Heart right ventricle (tissue), 16 donors: ENCODE results near the gene EMP2. TPM values are rescaled to one million over a fixed set of nuclear protein-coding genes. Genes with fewer than 3 reads are reported as not detected.

Source experiments
- ATAC-seq, 8 donors: fragments of 200-7000 bp; cut with Tn5 transposase; one replicate each; pipeline ENCODE4 v1.9.1; 2020; ENCODE audit warnings: mild to moderate bottlenecking in 8 of 8, moderate library complexity in 8 of 8, moderate number of reproducible peaks in 1 of 8
- DNase-seq, 2 donors: peaks; one replicate each; pipeline ENCODE4 v3.0.0-alpha.2; 2020
- H3K27ac ChIP-seq, 10 donors: fragments of 200-600 bp; sonication (generic) in 2 of 10; one replicate each; pipeline versions ENCODE4 v1.5.0 to v1.8.0; 2020 to 2022; ENCODE audit warnings: mild to moderate bottlenecking in 3 of 10
- H3K27me3 ChIP-seq, 7 donors: fragments of 200-600 bp; one replicate each; pipeline ENCODE4 v1.8.0; 2021 to 2022; ENCODE audit warnings: mild to moderate bottlenecking in 2 of 7
- H3K36me3 ChIP-seq, 9 donors: fragments of 200-600 bp; sonication (generic) in 1 of 9; one replicate each; pipeline versions ENCODE4 v1.5.0 to v1.8.0; 2020 to 2022; ENCODE audit warnings: mild to moderate bottlenecking in 2 of 9
- H3K4me1 ChIP-seq, 9 donors: fragments of 200-600 bp; sonication (generic) in 1 of 9; one replicate each; pipeline versions ENCODE4 v1.5.0 to v1.8.0; 2020 to 2022; ENCODE audit warnings: mild to moderate bottlenecking in 4 of 9
- H3K4me3 ChIP-seq, 10 donors: fragments of 200-600 bp; sonication (generic) in 2 of 10; one replicate each; pipeline versions ENCODE4 v1.5.0 to v1.8.0; 2020 to 2022; ENCODE audit warnings: mild to moderate bottlenecking in 7 of 10, moderate library complexity in 2 of 10
- H3K9me3 ChIP-seq, 11 donors: fragments of 200-600 bp in 10 of 11; sonication (generic) in 2 of 11; one replicate each; pipeline versions ENCODE4 v1.5.0 to v1.8.0; 2013 to 2022; ENCODE audit warnings: mild to moderate bottlenecking in 2 of 11, control low read depth in 1 of 11, moderate library complexity in 1 of 11
- WGBS, 2 donors: extraction: QIAGEN DNeasy Blood & Tissue Kit; methylation state at CpG; one replicate each; pipeline ENCODE4 v1.1.7; 2013; ENCODE audit warnings: inconsistent platforms in 1 of 2; 5-methylcytosine and 5-hydroxymethylcytosine counted together
- intact Hi-C, 10 donors: fragments of 100-400 bp; cut with DNase I; formaldehyde crosslinking; loops; one replicate each; pipeline versions ENCODE4 v1.11.1 to v1.14.2; 2022
- polyA plus RNA-seq, 2 donors: library from polyadenylated mRNA; stranded (reverse); fragments of 200-250 nt; gene quantifications; one replicate each; pipeline ENCODE4 v1.2.3, GENCODE V29; 2013
- total RNA-seq, 10 donors: library from RNA; stranded (reverse); fragmentation: NEBNext Ultra II Directional in 3 of 10; extraction: Animal tissue kit (Norgen Biotek cat#: 25700) in 3 of 10; gene quantifications; one replicate each; pipeline versions ENCODE4 v1.2.1 to v1.2.4, GENCODE V29; 2021 to 2023
- TF ChIP-seq, protein P1 (sequence below), 9 donors: fragments of 200-600 bp; sonication (generic) in 2 of 9; IDR thresholded peaks; one replicate each; pipeline versions ENCODE4 v1.5.0 to v1.8.0; 2021 to 2022; ENCODE audit warnings: antibody characterized with exemption in 9 of 9, mild to moderate bottlenecking in 5 of 9, moderate library complexity in 1 of 9
- donor health status: Arrhythmogenic right ventricular cardiomyopathy.
- donor health status: ischemic (EF 13 %, LVEDD 7.1; RV severe dilation, severe dysfunction).
- donor health status: healthy with polysubstance abuse.
- donor health status: DM: no; HTN: yes; CAD: no.
- donor health status: DM: no; HTN: no; CAD: no.
- donor health status: ischemic (EF 25% LVEDD 6.9; RV normal size, moderate dysfunction).
- donor health status: ischemic (EF 25% LVEDD 5.7; RV mildly dilated, moderate dysfunction).
- donor health status: healthy.
- donor health status: DM: yes; HTN: yes; CAD: no.
- donor health status: Ischemic cardiomyopathy.
- donor health status: ischemic (EF 35%, LVEDD 5.7; RV mildly dilated, moderate dysfunction).
- donor health status: nonischemic (EF 11% LVEDD 7.7; RV severe dilation, severe dysfunction).
- donor health status: DM: yes; HTN: yes; CAD: no.
- donor health status: PGD.
- donor health status: ischemic (EF 29% LVEDD 5.4; RV normal size, mild dysfunction).
- donor health status: nonischemic (EF 23%, LVEDD 6.1; RV moderate dilation, normal function).

The EMP2 gene
- total and polyA plus RNA-seq, 12 donors = 36.1 to 108 (median 58.6) TPM

GRCh38 chr16:10572611-10573010, 7.8 kb downstream of the EMP2 start:
- H3K27me3 ChIP-seq = no peaks in the 10 kb centered on the region
- 51 to 65% methylated on average over 3 of the region's 3 CpGs for WGBS, 2 donors
- H3K27ac ChIP-seq = peak overlapping the region in 2 of 10 donors; percentile 1 to 15
- no peak for ATAC-seq
- H3K4me1 ChIP-seq = peaks cover 20 to 83% (median 59%) of the 10 kb centered on the region in 9 donors
- DNase-seq = no peak
- H3K9me3 ChIP-seq = no peaks in the 10 kb centered on the region
- no peak overlapping the region for H3K4me3 ChIP-seq
- peaks cover 0 to 36% (median 0%) of the 10 kb centered on the region in 9 donors for H3K36me3 ChIP-seq
- intact Hi-C loops = loop anchor here in 2 of 10 donors (10.0 kb wide), 1 partner anchor 48 kb away; no protein-coding TSS in a partner anchor
- TF ChIP-seq, protein P1, sequence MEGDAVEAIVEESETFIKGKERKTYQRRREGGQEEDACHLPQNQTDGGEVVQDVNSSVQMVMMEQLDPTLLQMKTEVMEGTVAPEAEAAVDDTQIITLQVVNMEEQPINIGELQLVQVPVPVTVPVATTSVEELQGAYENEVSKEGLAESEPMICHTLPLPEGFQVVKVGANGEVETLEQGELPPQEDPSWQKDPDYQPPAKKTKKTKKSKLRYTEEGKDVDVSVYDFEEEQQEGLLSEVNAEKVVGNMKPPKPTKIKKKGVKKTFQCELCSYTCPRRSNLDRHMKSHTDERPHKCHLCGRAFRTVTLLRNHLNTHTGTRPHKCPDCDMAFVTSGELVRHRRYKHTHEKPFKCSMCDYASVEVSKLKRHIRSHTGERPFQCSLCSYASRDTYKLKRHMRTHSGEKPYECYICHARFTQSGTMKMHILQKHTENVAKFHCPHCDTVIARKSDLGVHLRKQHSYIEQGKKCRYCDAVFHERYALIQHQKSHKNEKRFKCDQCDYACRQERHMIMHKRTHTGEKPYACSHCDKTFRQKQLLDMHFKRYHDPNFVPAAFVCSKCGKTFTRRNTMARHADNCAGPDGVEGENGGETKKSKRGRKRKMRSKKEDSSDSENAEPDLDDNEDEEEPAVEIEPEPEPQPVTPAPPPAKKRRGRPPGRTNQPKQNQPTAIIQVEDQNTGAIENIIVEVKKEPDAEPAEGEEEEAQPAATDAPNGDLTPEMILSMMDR (IDR thresholded peaks at IDR 0.05) = no peak

GRCh38 chr16:10571354-10571753, 9.0 kb downstream of the EMP2 start:
- no peak overlapping the region for H3K4me3 ChIP-seq
- H3K36me3 ChIP-seq = peaks cover 0 to 36% (median 0%) of the 10 kb centered on the region in 9 donors
- TF ChIP-seq, protein P1 (IDR thresholded peaks at IDR 0.05) = no peak
- no peak for ATAC-seq
- DNase-seq = no peak
- H3K27me3 ChIP-seq = no peaks in the 10 kb centered on the region
- peaks cover 8 to 80% (median 52%) of the 10 kb centered on the region in 9 donors for H3K4me1 ChIP-seq
- intact Hi-C loops = loop anchor here in 2 of 10 donors (10.0 kb wide), 1 partner anchor 47 kb away; no protein-coding TSS in a partner anchor
- WGBS, 2 donors = 69 to 71% methylated on average over 5 of the region's 5 CpGs
- no peaks in the 10 kb centered on the region for H3K9me3 ChIP-seq
- H3K27ac ChIP-seq = peak overlapping the region in 3 of 10 donors; percentile 14 to 97 (median 69)

GRCh38 chr16:10569621-10570020, 10.8 kb downstream of the EMP2 start:
- Histone ChIP-seq H3K36me3 (peaks cover 0 to 31% (median 0%) of the 10 kb centered on the region in 9 donors), H3K4me3 (no peak overlapping the region), H3K9me3 (peaks cover 0 to 4% (median 0%) of the 10 kb centered on the region in 11 donors), H3K27ac (peak overlapping the region in 9 of 10 donors; percentile 31 to 97 (median 69)), H3K4me1 (peaks cover 9 to 83% (median 55%) of the 10 kb centered on the region in 9 donors), H3K27me3 (no peaks in the 10 kb centered on the region)
- intact Hi-C loops = loop anchor here in 3 of 10 donors (5.0 to 10.0 kb wide), 2 partner anchors 37 to 45 kb away; no protein-coding TSS in a partner anchor
- TF ChIP-seq, protein P1 (IDR thresholded peaks at IDR 0.05) = no peak
- DNase-seq = no peak
- peak in 7 of 8 donors; percentile 46 to 89 (median 68) for ATAC-seq
- WGBS, 2 donors = 49% methylated on average over 8 of the region's 8 CpGs

- 87% methylated on average over 6 of the region's 6 CpGs for WGBS, 2 donors
- H3K4me3 ChIP-seq = no peak overlapping the region
- ATAC-seq (no peak), DNase-seq (no peak)
- intact Hi-C loops = loop anchor here in 1 of 10 donors (5.0 kb wide), 1 partner anchor 34 kb away; no protein-coding TSS in a partner anchor
- TF ChIP-seq, protein P1 (IDR thresholded peaks at IDR 0.05) = no peak
- H3K27me3 ChIP-seq = no peaks in the 10 kb centered on the region
- H3K27ac ChIP-seq = peak overlapping the region in 7 of 10 donors; percentile 5 to 97 (median 33)
- peaks cover 0 to 16% (median 7%) of the 10 kb centered on the region in 11 donors for H3K9me3 ChIP-seq
- peaks cover 0 to 20% (median 0%) of the 10 kb centered on the region in 9 donors for H3K36me3 ChIP-seq
- peaks cover 19 to 94% (median 73%) of the 10 kb centered on the region in 9 donors for H3K4me1 ChIP-seq
These were observed 13.8 kb downstream of the EMP2 start for GRCh38 chr16:10566613-10567012.
